Stimulated activated CD8-positive, alpha-beta memory T cell treated with anti-CD3 and anti-CD28 coated beads, Interleukin-2, amount 100 ng/mL, for 48 hours (primary cell): ENCODE results near the gene TBC1D22A.
"Not testable (repeated sequence)": the region's sequence is repeated elsewhere in the genome, so short reads cannot be mapped to it uniquely, and the experiment has no call there.

Experiments used
- DNase-seq, 2 donors: peaks; one replicate each; pipeline ENCODE4 v3.0.0-alpha.2; 2020; ENCODE audit warnings: low read depth in 2 of 2

TBC1D22A gene

GRCh38 chr22:46773076-46773475, 10.6 kb downstream of the TBC1D22A start:
- DNase-seq = no peak

GRCh38 chr22:46774253-46774979, 12.0 kb downstream of the TBC1D22A start:
- DNase-seq = peak in 1 of 2 donors; percentile 14

GRCh38 chr22:46774980-46775849, 12.8 kb downstream of the TBC1D22A start:
- DNase-seq = no peak

- DNase-seq = no peak
These were observed 13.7 kb downstream of the TBC1D22A start for GRCh38 chr22:46775850-46776826.

- no peak for DNase-seq
These were observed 14.6 kb downstream of the TBC1D22A start for GRCh38 chr22:46776876-46777608.

- peak in 1 of 2 donors; percentile 37 for DNase-seq
These were observed 15.1 kb downstream of the TBC1D22A start for GRCh38 chr22:46777609-46777970.

GRCh38 chr22:46779023-46779422, 16.6 kb downstream of the TBC1D22A start:
- no peak for DNase-seq

- no peak for DNase-seq
These were observed 17.2 kb downstream of the TBC1D22A start for GRCh38 chr22:46779651-46780050.

GRCh38 chr22:46780453-46780852, 18.0 kb downstream of the TBC1D22A start:
- no peak for DNase-seq

GRCh38 chr22:46781291-46781690, 18.8 kb downstream of the TBC1D22A start:
- no peak for DNase-seq

GRCh38 chr22:46782200-46782599, 19.8 kb downstream of the TBC1D22A start:
- DNase-seq = not testable (repeated sequence)

- DNase-seq = no peak
These were observed 21.3 kb downstream of the TBC1D22A start for GRCh38 chr22:46783721-46784120.

GRCh38 chr22:46788441-46789172, 26.2 kb downstream of the TBC1D22A start:
- no peak for DNase-seq

GRCh38 chr22:46789992-46790391, 27.5 kb downstream of the TBC1D22A start:
- no peak for DNase-seq

GRCh38 chr22:46791201-46791731, 28.8 kb downstream of the TBC1D22A start:
- DNase-seq = peak; percentile 49 to 53

GRCh38 chr22:46792061-46792796, 29.8 kb downstream of the TBC1D22A start:
- no peak for DNase-seq

GRCh38 chr22:46792841-46793261, 30.4 kb downstream of the TBC1D22A start:
- no peak for DNase-seq

GRCh38 chr22:46793497-46793896, 31.0 kb downstream of the TBC1D22A start:
- DNase-seq = no peak

- no peak for DNase-seq
These were observed 31.6 kb downstream of the TBC1D22A start for GRCh38 chr22:46794067-46794466.
